GM18951 (cell line): ENCODE measurements around the gene FBLN5.

Experiments
- POLR2A ChIP-seq: IDR thresholded peaks from 4 replicates; pipeline ENCODE4 v1.6.1; 2011; ENCODE audit warnings: mild to moderate bottlenecking; ENCODE audit not compliant: insufficient read length, insufficient read depth; ENCODE audit errors: extremely low read depth
- in situ Hi-C: fragments of 300-500 bp; cut with MboI; formaldehyde crosslinking; loops from one replicate; pipeline ENCODE4 v1.12.0; 2022; ENCODE audit warnings: low sequenced_read_pairs, mixed read lengths, inconsistent platforms; ENCODE audit not compliant: unreplicated experiment

FBLN5 gene

DNA sequence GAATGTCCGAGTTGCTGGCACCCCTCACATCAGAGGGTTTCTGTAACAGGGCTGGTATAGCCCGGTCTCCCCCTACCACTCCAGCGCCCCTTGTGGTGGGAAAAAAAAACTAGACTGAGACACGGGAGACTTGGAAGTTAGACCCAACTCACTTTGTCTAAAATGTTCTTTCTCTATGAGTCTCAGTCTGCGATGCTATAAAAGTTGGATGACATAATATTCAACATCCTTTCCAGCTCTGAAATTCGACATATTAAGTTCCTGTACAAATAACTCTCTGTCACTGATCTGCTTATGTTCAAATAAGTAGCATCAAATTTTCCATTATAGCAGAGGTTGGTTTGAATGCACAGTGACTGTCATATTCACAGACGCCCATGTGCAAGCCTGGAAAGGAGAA, 54.5 kb downstream of the FBLN5 start:
- in situ Hi-C loops = no loop called here
- no peak for TF ChIP-seq POLR2A

DNA sequence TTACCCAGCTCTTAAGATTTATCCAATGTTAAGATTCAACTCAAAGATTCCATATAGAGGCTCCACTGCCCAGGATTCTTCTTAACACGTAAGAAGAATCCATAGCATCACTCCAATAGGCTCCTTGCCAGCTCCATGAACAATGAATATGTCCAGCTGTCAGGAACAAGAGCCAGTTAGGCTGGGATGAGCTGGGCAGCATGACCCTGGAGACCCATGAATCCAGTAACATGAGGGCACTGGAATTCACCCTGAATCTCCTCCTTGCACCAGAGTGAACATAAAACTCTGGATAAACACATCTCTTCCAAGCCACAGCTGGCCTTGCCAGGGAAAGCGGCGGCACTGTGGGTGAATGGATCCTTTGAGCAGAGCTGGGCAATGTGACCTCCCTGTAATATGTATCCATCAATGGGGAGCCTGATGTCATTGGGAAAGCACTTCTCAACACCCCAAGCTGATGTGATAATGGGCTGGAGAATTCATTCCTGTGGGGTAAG, 55.7 kb downstream of the FBLN5 start:
- no peak for TF ChIP-seq POLR2A
- in situ Hi-C loops = no loop called here

GRCh38 chr14:91891101-91891500, 56.4 kb downstream of the FBLN5 start:
- no peak for TF ChIP-seq POLR2A
- in situ Hi-C loops = no loop called here

DNA sequence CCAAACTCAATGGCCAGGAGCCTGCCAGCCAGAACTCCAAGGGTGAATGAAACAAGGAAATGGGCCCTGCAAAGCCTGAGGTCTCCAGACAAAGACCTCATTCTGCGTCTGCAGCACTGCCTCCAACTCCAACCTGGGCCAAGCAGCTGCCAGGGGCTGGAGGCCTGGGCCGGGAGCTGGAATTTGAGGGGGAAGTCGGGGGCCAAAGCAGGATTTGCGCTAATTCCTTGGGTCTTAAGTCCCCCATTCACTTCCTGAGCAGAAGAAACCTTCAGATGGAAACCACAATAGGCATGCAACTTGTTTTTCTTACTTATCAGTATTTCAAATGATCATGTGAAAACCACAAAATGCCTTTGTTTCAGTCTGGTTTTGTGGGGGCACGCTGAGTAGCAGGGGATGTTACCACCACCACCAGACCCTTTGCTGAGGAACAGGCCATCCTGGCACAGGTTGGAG, 57.2 kb downstream of the FBLN5 start:
- in situ Hi-C loops = no loop called here
- no peak for TF ChIP-seq POLR2A

- TF ChIP-seq POLR2A = no peak
- in situ Hi-C loops = no loop called here
These were observed 57.9 kb downstream of the FBLN5 start for GRCh38 chr14:91889477-91890211.

GRCh38 chr14:91888641-91889476, 58.6 kb downstream of the FBLN5 start:
- no peak for TF ChIP-seq POLR2A
- in situ Hi-C loops = no loop called here

GRCh38 chr14:91886961-91887360, 60.5 kb downstream of the FBLN5 start:
- no peak for TF ChIP-seq POLR2A
- in situ Hi-C loops = no loop called here

DNA sequence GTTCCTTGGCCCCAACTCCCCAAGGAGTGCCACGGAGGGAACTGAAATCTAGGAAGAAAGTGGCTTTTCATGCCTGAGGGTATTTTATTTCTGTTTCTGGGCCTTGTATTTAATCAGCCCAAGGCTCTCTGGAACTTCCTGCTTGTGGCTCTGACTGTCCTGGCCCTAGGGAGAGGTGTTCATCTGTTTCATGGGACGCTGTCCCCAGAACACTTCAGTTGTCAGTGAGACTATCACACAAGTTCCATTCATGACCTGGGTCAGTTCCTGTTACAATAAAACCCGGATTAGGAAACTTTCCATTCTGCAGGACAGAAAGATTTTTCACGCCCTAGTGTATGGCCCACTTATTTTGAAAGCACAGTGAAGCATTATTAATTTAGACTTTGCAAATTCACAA, 61.7 kb downstream of the FBLN5 start:
- TF ChIP-seq POLR2A = no peak
- in situ Hi-C loops = no loop called here

GRCh38 chr14:91885113-91885712, 62.3 kb downstream of the FBLN5 start:
- no peak for TF ChIP-seq POLR2A
- in situ Hi-C loops = no loop called here

GRCh38 chr14:91884664-91885063, 62.8 kb downstream of the FBLN5 start:
- in situ Hi-C loops = no loop called here
- no peak for TF ChIP-seq POLR2A

DNA sequence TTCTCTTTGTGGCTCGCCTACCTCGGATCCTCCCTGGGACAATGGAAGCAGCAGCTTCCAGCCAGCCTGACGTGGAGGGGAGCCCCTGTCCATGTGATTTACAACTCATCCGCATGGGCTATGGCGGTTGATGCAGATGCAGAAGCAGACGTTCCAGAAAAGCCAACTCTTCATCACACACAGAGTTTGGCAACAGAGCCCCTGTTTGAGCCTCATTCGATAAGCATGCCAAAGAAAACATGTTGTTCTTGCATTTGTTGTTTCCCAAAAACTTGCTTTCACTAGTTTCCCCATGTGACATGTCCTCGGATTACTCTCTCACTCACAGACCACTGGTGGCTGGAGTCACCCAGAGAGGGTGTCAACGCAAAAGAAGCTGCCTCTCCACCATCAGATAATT, 63.7 kb downstream of the FBLN5 start:
- in situ Hi-C loops = no loop called here
- TF ChIP-seq POLR2A = no peak

DNA sequence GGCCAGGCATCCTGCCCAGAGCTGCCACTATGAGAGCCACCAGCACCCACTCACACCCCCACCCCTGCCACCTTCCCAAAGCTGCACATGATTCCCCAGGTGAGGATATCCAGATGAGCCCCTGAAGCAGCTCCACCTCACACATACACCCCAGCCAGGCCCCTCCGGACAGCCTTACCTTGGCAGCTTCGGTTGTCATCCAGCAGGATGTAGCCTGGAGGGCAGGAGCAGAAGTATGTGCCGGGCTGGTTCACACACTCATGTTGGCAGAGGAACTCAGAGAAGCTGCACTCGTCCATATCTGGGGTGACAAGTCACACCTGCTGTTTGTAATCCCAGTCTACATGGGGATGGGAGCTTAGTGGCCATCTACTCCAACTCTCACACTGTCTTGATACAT, 64.7 kb downstream of the FBLN5 start:
- TF ChIP-seq POLR2A = no peak
- in situ Hi-C loops = no loop called here

DNA sequence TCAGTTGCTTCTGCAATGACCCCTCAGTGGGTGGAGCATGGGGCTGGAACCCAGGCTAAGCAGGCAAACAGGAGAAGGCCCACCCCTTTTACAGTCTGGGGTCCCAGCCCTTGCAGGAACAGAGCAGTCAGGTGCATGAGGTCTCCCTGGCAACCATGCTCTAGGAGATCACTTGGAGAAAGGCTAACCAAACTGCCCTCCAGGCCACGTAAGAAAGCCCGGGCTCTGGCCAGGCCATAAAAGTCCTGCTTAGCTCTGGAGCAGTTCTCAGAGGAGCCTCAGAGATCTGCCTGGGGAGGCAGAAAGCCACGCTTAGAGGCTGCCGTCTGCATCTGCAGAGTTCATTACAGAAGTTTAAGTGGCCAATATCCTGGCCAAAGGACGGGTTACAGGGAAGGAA, 65.1 kb downstream of the FBLN5 start:
- in situ Hi-C loops = no loop called here
- TF ChIP-seq POLR2A = no peak

- in situ Hi-C loops = no loop called here
- TF ChIP-seq POLR2A = no peak
These were observed 68.3 kb downstream of the FBLN5 start for GRCh38 chr14:91879196-91879595.

GRCh38 chr14:91878274-91878673, 69.2 kb downstream of the FBLN5 start:
- in situ Hi-C loops = no loop called here

More at GRCh38 chr14:91878274-91878673, 69.2 kb downstream of the FBLN5 start:
- no peak for TF ChIP-seq POLR2A
